ENCODE data around the gene AGAP3.

- TF ChIP-seq CTCF (conservative IDR thresholded peaks at IDR 0.05 in 1 of 2, IDR thresholded peaks at IDR 0.05 in 1 of 2; ENCODE audit: low read depth in 1 of 2, low read length in 2 of 2) (no peak), EZH2 (IDR thresholded peaks at IDR 0.05; ENCODE audit: low read length, missing control alignments) (no peak)
Observed at GRCh38 chr7:151062399-151063211, 23.7 kb upstream of the AGAP3 start.

All from fibroblast of lung (primary cell).